OCI-LY7 (cell line): ENCODE results near the gene KMT5B.

Experiments
- EZH2phosphoT487 ChIP-seq: fragments of 200-600 bp; sonication (generic); IDR thresholded peaks from 2 replicates; pipeline ENCODE4 v1.6.1; 2018; ENCODE audit warnings: low read depth, borderline replicate concordance, mild to moderate bottlenecking, mixed run types, antibody characterized with exemption, low read length, moderate library complexity, mixed read lengths
- TF ChIP-seq, protein P1 (sequence below): fragments of 200-600 bp; sonication (generic); conservative IDR thresholded peaks from 2 replicates; pipeline ENCODE4 v1.5.1; 2014; ENCODE audit warnings: mild to moderate bottlenecking, antibody characterized with exemption, low read length, moderate library complexity, mixed read lengths

DNA sequence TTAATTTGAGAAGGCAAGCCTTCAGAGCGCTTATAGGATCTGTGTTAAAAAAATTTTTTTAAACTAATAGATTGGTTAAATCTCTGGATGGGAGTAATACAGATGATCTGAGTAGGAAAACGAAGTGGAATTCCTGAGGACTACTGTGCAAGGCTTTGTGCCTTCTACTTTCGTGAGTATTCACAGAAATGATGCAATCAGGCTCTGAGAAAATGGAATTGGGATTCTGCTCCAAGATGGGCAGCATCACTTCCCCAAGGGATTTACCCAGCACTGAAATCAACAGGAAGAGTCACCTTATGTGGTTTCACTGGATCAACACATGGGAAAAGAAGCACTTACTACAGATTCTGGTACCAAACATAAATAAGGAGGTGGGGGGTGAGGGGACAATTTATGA lies 12.5 kb downstream of the KMT5B start:
- TF ChIP-seq, protein P1, sequence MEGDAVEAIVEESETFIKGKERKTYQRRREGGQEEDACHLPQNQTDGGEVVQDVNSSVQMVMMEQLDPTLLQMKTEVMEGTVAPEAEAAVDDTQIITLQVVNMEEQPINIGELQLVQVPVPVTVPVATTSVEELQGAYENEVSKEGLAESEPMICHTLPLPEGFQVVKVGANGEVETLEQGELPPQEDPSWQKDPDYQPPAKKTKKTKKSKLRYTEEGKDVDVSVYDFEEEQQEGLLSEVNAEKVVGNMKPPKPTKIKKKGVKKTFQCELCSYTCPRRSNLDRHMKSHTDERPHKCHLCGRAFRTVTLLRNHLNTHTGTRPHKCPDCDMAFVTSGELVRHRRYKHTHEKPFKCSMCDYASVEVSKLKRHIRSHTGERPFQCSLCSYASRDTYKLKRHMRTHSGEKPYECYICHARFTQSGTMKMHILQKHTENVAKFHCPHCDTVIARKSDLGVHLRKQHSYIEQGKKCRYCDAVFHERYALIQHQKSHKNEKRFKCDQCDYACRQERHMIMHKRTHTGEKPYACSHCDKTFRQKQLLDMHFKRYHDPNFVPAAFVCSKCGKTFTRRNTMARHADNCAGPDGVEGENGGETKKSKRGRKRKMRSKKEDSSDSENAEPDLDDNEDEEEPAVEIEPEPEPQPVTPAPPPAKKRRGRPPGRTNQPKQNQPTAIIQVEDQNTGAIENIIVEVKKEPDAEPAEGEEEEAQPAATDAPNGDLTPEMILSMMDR = no peak
- no peak for TF ChIP-seq EZH2phosphoT487
